Endodermal cell (in vitro differentiated cells): ENCODE measurements around the gene LRCH4. TPM values are rescaled to one million over a fixed set of nuclear protein-coding genes. Genes with fewer than 3 reads are reported as not detected.

Source experiments
- DNase-seq: peaks from one replicate; pipeline ENCODE4 v3.0.0-alpha.2; 2017
- H3K27ac ChIP-seq: 2 replicates; pipeline ENCODE4 v1.5.1; 2013; ENCODE audit warnings: mild to moderate bottlenecking, low read depth, low read length, moderate library complexity
- H3K27me3 ChIP-seq: 2 replicates; pipeline ENCODE4 v1.6.1; 2013; ENCODE audit warnings: mild to moderate bottlenecking, low read length, moderate library complexity; ENCODE audit not compliant: insufficient read depth, control insufficient read depth, poor library complexity, severe bottlenecking
- H3K36me3 ChIP-seq: 2 replicates; pipeline ENCODE4 v1.7.0; 2013; ENCODE audit warnings: mild to moderate bottlenecking, low read length, moderate library complexity; ENCODE audit not compliant: control insufficient read depth, insufficient read depth
- H3K4me1 ChIP-seq: one replicate; pipeline ENCODE4 v1.7.0; 2013; ENCODE audit warnings: low read length; ENCODE audit not compliant: control insufficient read depth, insufficient read depth
- H3K4me3 ChIP-seq: 2 replicates; pipeline ENCODE4 v1.5.1; 2013; ENCODE audit warnings: mild to moderate bottlenecking, low read length, moderate library complexity
- H3K9ac ChIP-seq: 2 replicates; pipeline ENCODE4 v1.6.1; 2013; ENCODE audit warnings: mild to moderate bottlenecking, low read length, moderate library complexity; ENCODE audit not compliant: poor library complexity, severe bottlenecking; ENCODE audit errors: extremely low read depth
- H3K9me3 ChIP-seq: 2 replicates; pipeline ENCODE4 v1.6.1; 2013; ENCODE audit warnings: mild to moderate bottlenecking, low read length, moderate library complexity; ENCODE audit not compliant: control insufficient read depth
- H3K27ac Mint-ChIP-seq: 2 replicates; pipeline ENCODE4 v1.8.0; 2020; ENCODE audit warnings: mixed read lengths
- H3K27me3 Mint-ChIP-seq: 2 replicates; pipeline ENCODE4 v1.8.0; 2021; ENCODE audit warnings: mild to moderate bottlenecking, mixed read lengths; ENCODE audit not compliant: insufficient read depth
- H3K36me3 Mint-ChIP-seq: 2 replicates; pipeline ENCODE4 v1.8.0; 2020; ENCODE audit warnings: low read depth, mixed read lengths
- H3K4me1 Mint-ChIP-seq: 2 replicates; pipeline ENCODE4 v1.8.0; 2020; ENCODE audit warnings: mixed read lengths
- H3K4me3 Mint-ChIP-seq: 2 replicates; pipeline ENCODE4 v1.8.0; 2020; ENCODE audit warnings: mild to moderate bottlenecking, moderate library complexity, mixed read lengths
- H3K9me3 Mint-ChIP-seq: 2 replicates; pipeline ENCODE4 v1.8.0; 2020; ENCODE audit warnings: mild to moderate bottlenecking, mixed read lengths
- CTCF ChIP-seq: fragments of 200-600 bp; sonication (generic); conservative IDR thresholded peaks from 2 replicates; pipeline ENCODE4 v1.5.0; 2021; ENCODE audit warnings: antibody characterized with exemption, mild to moderate bottlenecking
- whole genome bisulfite sequencing, 2 experiments: methylation state at CpG; one replicate each; pipeline versions ENCODE4 v1.1.5 to v1.1.7; 2013; ENCODE audit warnings: missing lambda C conversion rate in 2 of 2, mixed read lengths in 1 of 2; ENCODE audit not compliant: insufficient coverage in 1 of 2, insufficient read length in 1 of 2; 5-methylcytosine and 5-hydroxymethylcytosine counted together
- total RNA-seq, 2 donors: library from RNA; stranded (reverse); fragmentation: NEBNext Ultra II Directional in 1 of 2; extraction: Animal tissue kit (Norgen Biotek cat#: 25700) in 1 of 2; gene quantifications; 2 replicates in 1 of 2; 3 replicates in 1 of 2; pipeline ENCODE4 v1.2.1, GENCODE V29; 2021

Gene LRCH4
- total RNA-seq, 2 donors from 2014 or later = 49.4 to 56.0 TPM

- Histone ChIP-seq H3K27ac (no peak overlapping the region), H3K9ac (no peak overlapping the region), H3K4me1 (no peaks in the 10 kb centered on the region), H3K9me3 (no peaks in the 10 kb centered on the region), H3K27me3 (peaks cover 13% of the 10 kb centered on the region), H3K4me3 (no peak overlapping the region), H3K36me3 (no peaks in the 10 kb centered on the region)
- no peaks in the 10 kb centered on the region for H3K9me3 Mint-ChIP-seq
- peaks cover 36% of the 10 kb centered on the region for H3K27me3 Mint-ChIP-seq
- H3K36me3 Mint-ChIP-seq = no peaks in the 10 kb centered on the region
- peak overlapping the region; percentile 31 for H3K4me3 Mint-ChIP-seq
- DNase-seq = peak; percentile 94
- WGBS, 2 experiments = 12 to 24% methylated on average over 3 to 37 of the region's 37 CpGs
- TF ChIP-seq CTCF = no peak
- no peak overlapping the region for H3K27ac Mint-ChIP-seq
- H3K4me1 Mint-ChIP-seq = no peaks in the 10 kb centered on the region
Observed at GRCh38 chr7:100626530-100627237, 40.8 kb upstream of the LRCH4 start.

- Histone ChIP-seq H3K4me3 (no peak overlapping the region), H3K27me3 (peaks cover 11% of the 10 kb centered on the region), H3K9ac (no peak overlapping the region), H3K9me3 (no peaks in the 10 kb centered on the region), H3K36me3 (no peaks in the 10 kb centered on the region), H3K27ac (no peak overlapping the region), H3K4me1 (no peaks in the 10 kb centered on the region)
- H3K9me3 Mint-ChIP-seq = no peaks in the 10 kb centered on the region
- peak overlapping the region; percentile 31 for H3K4me3 Mint-ChIP-seq
- no peak for TF ChIP-seq CTCF
- H3K4me1 Mint-ChIP-seq = no peaks in the 10 kb centered on the region
- H3K27me3 Mint-ChIP-seq = peaks cover 32% of the 10 kb centered on the region
- no peak overlapping the region for H3K27ac Mint-ChIP-seq
- WGBS, 2 experiments = 21 to 67% methylated on average over 1 to 3 of the region's 3 CpGs
- no peaks in the 10 kb centered on the region for H3K36me3 Mint-ChIP-seq
- DNase-seq = no peak
Observed at GRCh38 chr7:100626055-100626454, 40.1 kb upstream of the LRCH4 start.

GRCh38 chr7:100623951-100624824, 38.3 kb upstream of the LRCH4 start:
- H3K4me3 Mint-ChIP-seq = no peak overlapping the region
- H3K27ac ChIP-seq = no peak overlapping the region
- H3K36me3 ChIP-seq = no peaks in the 10 kb centered on the region
- no peaks in the 10 kb centered on the region for H3K4me1 Mint-ChIP-seq
- no peak for TF ChIP-seq CTCF
- WGBS, 2 experiments = 86 to 89% methylated on average over 11 to 15 of the region's 15 CpGs
- H3K4me3 ChIP-seq = no peak overlapping the region
- no peaks in the 10 kb centered on the region for H3K9me3 Mint-ChIP-seq
- peaks cover 11% of the 10 kb centered on the region for H3K27me3 ChIP-seq
- H3K27ac Mint-ChIP-seq = no peak overlapping the region
- peaks cover 29% of the 10 kb centered on the region for H3K27me3 Mint-ChIP-seq
- no peak overlapping the region for H3K9ac ChIP-seq
- H3K4me1 ChIP-seq = no peaks in the 10 kb centered on the region
- no peak for DNase-seq
- H3K9me3 ChIP-seq = no peaks in the 10 kb centered on the region
- H3K36me3 Mint-ChIP-seq = no peaks in the 10 kb centered on the region
